ENCODE measurements around the gene STXBP6. TPM values are rescaled to one million over a fixed set of nuclear protein-coding genes. Genes with fewer than 3 reads are reported as not detected.

Gene STXBP6
- total RNA-seq, 1 experiment from 2014 or later, result 0.27 TPM

- H3K79me2 ChIP-seq (ENCODE audit: insufficient read depth, low read length), result no peaks in the 10 kb centered on the region
- no peak overlapping the region for H3K4me2 ChIP-seq (ENCODE audit: low read length)
- no peaks in the 10 kb centered on the region for H3K9me2 ChIP-seq (ENCODE audit: insufficient read depth)
- BruUV-seq (replicated peaks), result no TSS peak
- no peaks in the 10 kb centered on the region for H3K36me3 ChIP-seq (ENCODE audit: control insufficient read depth in 1 of 2, insufficient read depth in 2 of 2, low read length in 2 of 2)
- no peak overlapping the region for H3K27ac ChIP-seq (ENCODE audit: low read depth, low read length)
- TF ChIP-seq ELF1 (IDR thresholded peaks at IDR 0.05; ENCODE audit: borderline replicate concordance, low read depth) (no peak), EZH2 (IDR thresholded peaks at IDR 0.05) (no peak)
- H3K4me3 ChIP-seq (replicated peaks in 1 of 2; ENCODE audit: low read depth in 1 of 2, low read length in 2 of 2), result no peak overlapping the region
- ATAC-seq (no peak), DNase-seq (ENCODE audit: low read depth, low spot score) (no peak)
- H3K4me1 ChIP-seq (ENCODE audit: control insufficient read depth in 1 of 2, insufficient read depth in 2 of 2, low read length in 2 of 2), result no peaks in the 10 kb centered on the region; a peak in 1 of 4 replicates
- ChIA-PET POLR2A (no interaction called here), CTCF (no interaction called here), RAD21 (ENCODE audit: low non-redundant PET in 1 of 2, low total read pairs in 2 of 2, uncharacterized antibody in 2 of 2, unreplicated experiment in 2 of 2) (no interaction called here)
- H4K20me1 ChIP-seq (ENCODE audit: insufficient read depth), result no peaks in the 10 kb centered on the region
- no peaks in the 10 kb centered on the region for H3K27me3 ChIP-seq (ENCODE audit: insufficient read depth, low read length)
- no peak overlapping the region for H3K9ac ChIP-seq (ENCODE audit: low read length)
- intact Hi-C loops (cut with micrococcal nuclease), result no loop called here
- H2AFZ ChIP-seq (ENCODE audit: low read depth, low read length, poor library complexity, severe bottlenecking), result no peak overlapping the region
- peaks cover 0 to 15% of the 10 kb centered on the region in 2 experiments; a peak in 2 of 4 replicates for H3K9me3 ChIP-seq (ENCODE audit: control insufficient read depth in 1 of 2, insufficient read depth in 1 of 2, low read depth in 1 of 2, low read length in 2 of 2)
Observed at GRCh38 chr14:25010471-25010870, 39.5 kb downstream of the STXBP6 start.

GRCh38 chr14:25009891-25010290 lies 40.1 kb downstream of the STXBP6 start:
- TF ChIP-seq CBX3 (IDR thresholded peaks at IDR 0.05; ENCODE audit: low read depth) (no peak), EZH2 (IDR thresholded peaks at IDR 0.05) (no peak), REST (IDR thresholded peaks at IDR 0.05; ENCODE audit: low read depth) (no peak), POLR2A (IDR thresholded peaks at IDR 0.05; ENCODE audit: borderline replicate concordance, extremely low read depth, insufficient read depth, insufficient read length) (no peak), ZNF274 (IDR thresholded peaks at IDR 0.05; ENCODE audit: low read depth, low read length) (no peak), ZBTB33 (IDR thresholded peaks at IDR 0.05; ENCODE audit: extremely low read depth, insufficient replicate concordance, low read length) (no peak), YY1 (IDR thresholded peaks at IDR 0.05; ENCODE audit: extremely low read depth, insufficient replicate concordance, low read depth, low read length) (no peak), SIN3A (IDR thresholded peaks at IDR 0.05; ENCODE audit: low read depth) (no peak), TCF7L2 (IDR thresholded peaks at IDR 0.05; ENCODE audit: borderline replicate concordance, extremely low read depth, insufficient read depth, insufficient read length) (no peak), FOSL1 (IDR thresholded peaks at IDR 0.05; ENCODE audit: low read depth) (no peak), CEBPB (IDR thresholded peaks at IDR 0.05; ENCODE audit: low read depth) (no peak), JUND (IDR thresholded peaks at IDR 0.05) (no peak), SRF (IDR thresholded peaks at IDR 0.05; ENCODE audit: low read depth) (no peak), EGR1 (IDR thresholded peaks at IDR 0.05; ENCODE audit: low read depth) (no peak)
- no peaks in the 10 kb centered on the region; a peak in 1 of 4 replicates for H3K4me1 ChIP-seq (ENCODE audit: control insufficient read depth in 1 of 2, insufficient read depth in 2 of 2, low read length in 2 of 2)
- H3K36me3 ChIP-seq (ENCODE audit: control insufficient read depth in 1 of 2, insufficient read depth in 2 of 2, low read length in 2 of 2), result no peaks in the 10 kb centered on the region
- peaks cover 0 to 15% of the 10 kb centered on the region in 2 experiments; a peak in 2 of 4 replicates for H3K9me3 ChIP-seq (ENCODE audit: control insufficient read depth in 1 of 2, insufficient read depth in 1 of 2, low read depth in 1 of 2, low read length in 2 of 2)
- no peaks in the 10 kb centered on the region for H3K27me3 ChIP-seq (ENCODE audit: insufficient read depth, low read length)
- no peak overlapping the region for H3K4me3 ChIP-seq (replicated peaks in 1 of 2; ENCODE audit: low read depth in 1 of 2, low read length in 2 of 2)
- ChIA-PET CTCF (no interaction called here), POLR2A (no interaction called here), RAD21 (ENCODE audit: low non-redundant PET in 1 of 2, low total read pairs in 2 of 2, uncharacterized antibody in 2 of 2, unreplicated experiment in 2 of 2) (no interaction called here)
- no peak overlapping the region for H3K4me2 ChIP-seq (ENCODE audit: low read length)
- H3K9me2 ChIP-seq (ENCODE audit: insufficient read depth), result no peaks in the 10 kb centered on the region
- no peaks in the 10 kb centered on the region for H4K20me1 ChIP-seq (ENCODE audit: insufficient read depth)
- intact Hi-C loops (cut with micrococcal nuclease), result no loop called here
- H3K9ac ChIP-seq (ENCODE audit: low read length), result no peak overlapping the region
- BruUV-seq (replicated peaks), result no TSS peak
- no peak for ATAC-seq
- no peak overlapping the region for H2AFZ ChIP-seq (ENCODE audit: low read depth, low read length, poor library complexity, severe bottlenecking)
- no peak for DNase-seq (ENCODE audit: low read depth, low spot score)
- H3K27ac ChIP-seq (ENCODE audit: low read depth, low read length), result no peak overlapping the region
- no peaks in the 10 kb centered on the region for H3K79me2 ChIP-seq (ENCODE audit: insufficient read depth, low read length)

Measured in HCT116 (cell line).